Neural progenitor cell (in vitro differentiated cells): ENCODE data around the gene NDRG3.

Experiments used
- EZH2 ChIP-seq: fragments of 200-600 bp; sonication (generic); IDR thresholded peaks from 2 replicates; pipeline ENCODE4 v1.6.1; 2017; ENCODE audit warnings: antibody characterized with exemption, mild to moderate bottlenecking, moderate library complexity
- TF ChIP-seq, protein P1 (sequence below): fragments of 200-600 bp; sonication (generic); IDR thresholded peaks from 2 replicates; pipeline ENCODE4 v1.5.1; 2017; ENCODE audit warnings: antibody characterized with exemption, mild to moderate bottlenecking

- TF ChIP-seq, protein P1, sequence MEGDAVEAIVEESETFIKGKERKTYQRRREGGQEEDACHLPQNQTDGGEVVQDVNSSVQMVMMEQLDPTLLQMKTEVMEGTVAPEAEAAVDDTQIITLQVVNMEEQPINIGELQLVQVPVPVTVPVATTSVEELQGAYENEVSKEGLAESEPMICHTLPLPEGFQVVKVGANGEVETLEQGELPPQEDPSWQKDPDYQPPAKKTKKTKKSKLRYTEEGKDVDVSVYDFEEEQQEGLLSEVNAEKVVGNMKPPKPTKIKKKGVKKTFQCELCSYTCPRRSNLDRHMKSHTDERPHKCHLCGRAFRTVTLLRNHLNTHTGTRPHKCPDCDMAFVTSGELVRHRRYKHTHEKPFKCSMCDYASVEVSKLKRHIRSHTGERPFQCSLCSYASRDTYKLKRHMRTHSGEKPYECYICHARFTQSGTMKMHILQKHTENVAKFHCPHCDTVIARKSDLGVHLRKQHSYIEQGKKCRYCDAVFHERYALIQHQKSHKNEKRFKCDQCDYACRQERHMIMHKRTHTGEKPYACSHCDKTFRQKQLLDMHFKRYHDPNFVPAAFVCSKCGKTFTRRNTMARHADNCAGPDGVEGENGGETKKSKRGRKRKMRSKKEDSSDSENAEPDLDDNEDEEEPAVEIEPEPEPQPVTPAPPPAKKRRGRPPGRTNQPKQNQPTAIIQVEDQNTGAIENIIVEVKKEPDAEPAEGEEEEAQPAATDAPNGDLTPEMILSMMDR, result no peak
- TF ChIP-seq EZH2, result no peak
Observed at GRCh38 chr20:36645353-36645752, 100.5 kb downstream of the NDRG3 start.
